ENCODE measurements around the gene PON3.

PON3 gene

DNA sequence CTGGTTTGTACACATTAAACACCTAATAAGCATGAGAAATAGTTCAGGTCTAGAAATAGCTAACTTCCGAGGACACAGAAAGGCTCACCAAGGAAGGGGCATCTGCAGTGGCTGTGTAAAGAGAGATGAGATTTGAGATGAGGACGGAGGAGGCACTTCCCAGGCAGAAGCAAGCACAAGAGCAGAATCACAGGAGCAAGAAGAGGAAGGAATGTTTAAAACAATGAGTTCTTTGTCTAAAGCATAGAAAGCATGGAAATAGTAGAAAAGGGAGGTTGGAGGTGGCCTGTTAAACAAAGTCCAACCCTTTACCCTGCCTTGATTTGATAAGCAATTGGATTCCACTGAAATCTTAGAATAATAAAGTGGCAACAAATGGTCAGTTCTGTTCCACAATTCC is 11.6 kb upstream of the PON3 start:
- no peak overlapping the region for H3K27ac ChIP-seq (ENCODE audit: extremely low read depth, low read depth, low read length)
- ChIA-PET POLR2A (no interaction called here), CTCF (interaction anchor here (0.6 kb wide), 1 partner anchor 21 kb away, joined by 6 read pairs; no protein-coding TSS in a partner anchor)
- no peaks in the 10 kb centered on the region for H3K4me1 ChIP-seq (ENCODE audit: control insufficient read depth, insufficient read depth, low read length)
- no peak overlapping the region for H3K4me3 ChIP-seq (ENCODE audit: low read depth, low read length)
- TF ChIP-seq HOXD13 (CRISPR knock-in tag; IDR thresholded peaks at IDR 0.05; ENCODE audit: borderline replicate concordance) (no peak), ZNF707 (tag by site-specific recombination; IDR thresholded peaks at IDR 0.05) (no peak), ZBTB8A (tag by site-specific recombination; IDR thresholded peaks at IDR 0.05) (no peak), ZIC2 (tag by site-specific recombination; IDR thresholded peaks at IDR 0.05) (no peak), ZNF335 (tag by site-specific recombination; conservative IDR thresholded peaks at IDR 0.05) (no peak)
- TF ChIP-seq, protein P1, sequence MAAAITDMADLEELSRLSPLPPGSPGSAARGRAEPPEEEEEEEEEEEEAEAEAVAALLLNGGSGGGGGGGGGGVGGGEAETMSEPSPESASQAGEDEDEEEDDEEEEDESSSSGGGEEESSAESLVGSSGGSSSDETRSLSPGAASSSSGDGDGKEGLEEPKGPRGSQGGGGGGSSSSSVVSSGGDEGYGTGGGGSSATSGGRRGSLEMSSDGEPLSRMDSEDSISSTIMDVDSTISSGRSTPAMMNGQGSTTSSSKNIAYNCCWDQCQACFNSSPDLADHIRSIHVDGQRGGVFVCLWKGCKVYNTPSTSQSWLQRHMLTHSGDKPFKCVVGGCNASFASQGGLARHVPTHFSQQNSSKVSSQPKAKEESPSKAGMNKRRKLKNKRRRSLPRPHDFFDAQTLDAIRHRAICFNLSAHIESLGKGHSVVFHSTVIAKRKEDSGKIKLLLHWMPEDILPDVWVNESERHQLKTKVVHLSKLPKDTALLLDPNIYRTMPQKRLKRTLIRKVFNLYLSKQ (tag by site-specific recombination; IDR thresholded peaks at IDR 0.05; ENCODE audit: borderline replicate concordance): no peak
- TF ChIP-seq, protein P2, sequence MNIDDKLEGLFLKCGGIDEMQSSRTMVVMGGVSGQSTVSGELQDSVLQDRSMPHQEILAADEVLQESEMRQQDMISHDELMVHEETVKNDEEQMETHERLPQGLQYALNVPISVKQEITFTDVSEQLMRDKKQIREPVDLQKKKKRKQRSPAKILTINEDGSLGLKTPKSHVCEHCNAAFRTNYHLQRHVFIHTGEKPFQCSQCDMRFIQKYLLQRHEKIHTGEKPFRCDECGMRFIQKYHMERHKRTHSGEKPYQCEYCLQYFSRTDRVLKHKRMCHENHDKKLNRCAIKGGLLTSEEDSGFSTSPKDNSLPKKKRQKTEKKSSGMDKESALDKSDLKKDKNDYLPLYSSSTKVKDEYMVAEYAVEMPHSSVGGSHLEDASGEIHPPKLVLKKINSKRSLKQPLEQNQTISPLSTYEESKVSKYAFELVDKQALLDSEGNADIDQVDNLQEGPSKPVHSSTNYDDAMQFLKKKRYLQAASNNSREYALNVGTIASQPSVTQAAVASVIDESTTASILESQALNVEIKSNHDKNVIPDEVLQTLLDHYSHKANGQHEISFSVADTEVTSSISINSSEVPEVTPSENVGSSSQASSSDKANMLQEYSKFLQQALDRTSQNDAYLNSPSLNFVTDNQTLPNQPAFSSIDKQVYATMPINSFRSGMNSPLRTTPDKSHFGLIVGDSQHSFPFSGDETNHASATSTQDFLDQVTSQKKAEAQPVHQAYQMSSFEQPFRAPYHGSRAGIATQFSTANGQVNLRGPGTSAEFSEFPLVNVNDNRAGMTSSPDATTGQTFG (tag by site-specific recombination; IDR thresholded peaks at IDR 0.05; ENCODE audit: borderline replicate concordance): no peak
- H3K36me3 ChIP-seq (ENCODE audit: control insufficient read depth in 2 of 2, insufficient read depth in 1 of 2, low read length in 2 of 2): peaks cover 3 to 48% of the 10 kb centered on the region in 2 experiments
- H3K9me3 ChIP-seq (ENCODE audit: control insufficient read depth, insufficient read depth, low read depth, low read length): no peaks in the 10 kb centered on the region

DNA sequence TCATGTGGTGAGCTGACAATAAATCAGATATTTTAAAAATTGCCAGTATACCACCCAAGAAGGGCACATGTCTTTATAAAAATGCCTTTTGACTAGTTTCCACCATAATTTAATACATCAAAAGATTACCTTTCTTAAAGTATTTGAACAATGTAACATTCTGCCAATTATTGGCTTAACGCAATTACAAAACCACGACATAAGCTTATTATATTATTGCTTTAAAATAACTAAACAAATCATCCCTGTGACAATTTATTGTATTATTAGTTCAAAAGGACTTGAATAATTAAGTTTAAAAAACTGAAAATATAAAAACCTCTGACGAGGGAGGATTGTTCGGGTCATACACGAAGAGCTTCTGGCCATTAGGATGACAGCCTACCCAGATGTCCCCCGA is 9.6 kb upstream of the PON3 start:
- no peak overlapping the region for H3K4me3 ChIP-seq (ENCODE audit: low read depth, low read length)
- POLR2A ChIA-PET: no interaction called here
- TF ChIP-seq ZNF114 (tag by site-specific recombination; IDR thresholded peaks at IDR 0.05) (no peak), ZNF664 (tag by site-specific recombination; IDR thresholded peaks at IDR 0.05) (no peak), ZSCAN16 (tag by site-specific recombination; IDR thresholded peaks at IDR 0.05) (no peak), ZNF366 (tag by site-specific recombination; conservative IDR thresholded peaks at IDR 0.05) (no peak), OVOL3 (tag by site-specific recombination; IDR thresholded peaks at IDR 0.05) (no peak), GLIS1 (tag by site-specific recombination; IDR thresholded peaks at IDR 0.05) (no peak), GLI2 (tag by site-specific recombination; IDR thresholded peaks at IDR 0.05; ENCODE audit: borderline replicate concordance, low read depth) (no peak), ZNF747 (tag by site-specific recombination; IDR thresholded peaks at IDR 0.05) (no peak), KLF7 (tag by site-specific recombination; IDR thresholded peaks at IDR 0.05; ENCODE audit: borderline replicate concordance) (no peak), ZNF707 (tag by site-specific recombination; IDR thresholded peaks at IDR 0.05) (no peak)
- TF ChIP-seq, protein P3, sequence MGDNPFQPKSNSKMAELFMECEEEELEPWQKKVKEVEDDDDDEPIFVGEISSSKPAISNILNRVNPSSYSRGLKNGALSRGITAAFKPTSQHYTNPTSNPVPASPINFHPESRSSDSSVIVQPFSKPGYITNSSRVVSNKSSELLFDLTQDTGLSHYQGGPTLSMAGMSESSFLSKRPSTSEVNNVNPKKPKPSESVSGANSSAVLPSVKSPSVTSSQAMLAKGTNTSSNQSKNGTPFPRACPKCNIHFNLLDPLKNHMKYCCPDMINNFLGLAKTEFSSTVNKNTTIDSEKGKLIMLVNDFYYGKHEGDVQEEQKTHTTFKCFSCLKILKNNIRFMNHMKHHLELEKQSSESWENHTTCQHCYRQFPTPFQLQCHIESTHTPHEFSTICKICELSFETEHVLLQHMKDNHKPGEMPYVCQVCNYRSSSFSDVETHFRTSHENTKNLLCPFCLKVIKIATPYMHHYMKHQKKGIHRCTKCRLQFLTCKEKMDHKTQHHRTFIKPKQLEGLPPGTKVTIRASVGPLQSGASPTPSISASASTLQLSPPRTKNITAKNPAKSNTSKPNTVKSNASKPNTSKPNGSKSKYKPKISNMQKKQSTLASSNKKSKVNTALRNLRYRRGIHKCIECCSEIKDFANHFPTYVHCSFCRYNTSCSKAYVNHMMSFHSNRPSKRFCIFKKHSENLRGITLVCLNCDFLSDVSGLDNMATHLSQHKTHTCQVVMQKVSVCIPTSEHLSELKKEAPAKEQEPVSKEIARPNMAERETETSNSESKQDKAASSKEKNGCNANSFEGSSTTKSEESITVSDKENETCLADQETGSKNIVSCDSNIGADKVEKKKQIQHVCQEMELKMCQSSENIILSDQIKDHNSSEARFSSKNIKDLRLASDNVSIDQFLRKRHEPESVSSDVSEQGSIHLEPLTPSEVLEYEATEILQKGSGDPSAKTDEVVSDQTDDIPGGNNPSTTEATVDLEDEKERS (tag by site-specific recombination; IDR thresholded peaks at IDR 0.05): no peak
- H3K4me1 ChIP-seq (ENCODE audit: control insufficient read depth, insufficient read depth, low read length): no peaks in the 10 kb centered on the region
- CTCF ChIA-PET: interaction anchor here (0.6 kb wide), 1 partner anchor 89 kb away, joined by 3 read pairs; no protein-coding TSS in a partner anchor
- no peak overlapping the region for H3K27ac ChIP-seq (ENCODE audit: extremely low read depth, low read depth, low read length)
- H3K36me3 ChIP-seq (ENCODE audit: control insufficient read depth in 2 of 2, insufficient read depth in 1 of 2, low read length in 2 of 2): peaks cover 3 to 33% of the 10 kb centered on the region in 2 experiments
- no peaks in the 10 kb centered on the region for H3K9me3 ChIP-seq (ENCODE audit: control insufficient read depth, insufficient read depth, low read depth, low read length)

All from HEK293 (cell line).